Muscle of leg (tissue), 9 donors: ENCODE results near the gene METTL3. TPM values are rescaled to one million over a fixed set of nuclear protein-coding genes. Genes with fewer than 3 reads are reported as not detected.

Experiments
- polyA plus RNA-seq, 8 donors: library from polyadenylated mRNA; unstranded; fragments of 120-200 nt; gene quantifications; one replicate each; pipeline versions ENCODE4 v1.2.1 to v1.2.3, GENCODE V29; 2013; ENCODE audit warnings: inconsistent platforms in 1 of 8, low replicate concordance in 1 of 8; ENCODE audit not compliant: insufficient read length in 8 of 8, insufficient read depth in 1 of 8
- total RNA-seq: library from RNA; stranded (reverse); fragments of 120-200 nt; gene quantifications from one replicate; pipeline ENCODE4 v1.2.4, GENCODE V29; 2013

The METTL3 gene
- total and polyA plus RNA-seq, 9 donors = 40.4 to 56.6 (median 45.5) TPM

Other genes starting within 250 kb of the METTL3 start
- gene HNRNPC, start 241.9 kb downstream of the METTL3 start, total RNA-seq = 425 TPM
- 100 to 1,000 TPM; 429 to 593 (median 452) TPM for gene HNRNPC, start 241.9 kb downstream of the METTL3 start, polyA plus RNA-seq
- 0.18 TPM for gene RPGRIP1, start 231.3 kb downstream of the METTL3 start, total RNA-seq
- gene RPGRIP1, start 231.3 kb downstream of the METTL3 start, polyA plus RNA-seq = 1 to 10 TPM in 2 of 8 donors, under 1 TPM in 6; 0.34 to 1.9 (median 0.53) TPM
- gene SUPT16H, start 127.3 kb downstream of the METTL3 start, total RNA-seq = 61.2 TPM
- gene SUPT16H, start 127.3 kb downstream of the METTL3 start, polyA plus RNA-seq = 10 to 100 TPM; 68.0 to 93.1 (median 78.9) TPM
- 46.8 TPM for gene CHD8, start 55.2 kb downstream of the METTL3 start, total RNA-seq
- gene CHD8, start 55.2 kb downstream of the METTL3 start, polyA plus RNA-seq = 10 to 100 TPM; 36.4 to 50.8 (median 42.6) TPM
- 20.0 TPM for gene RAB2B, start 34.4 kb downstream of the METTL3 start, total RNA-seq
- 10 to 100 TPM; 17.3 to 25.2 (median 21.6) TPM for gene RAB2B, start 34.4 kb downstream of the METTL3 start, polyA plus RNA-seq
- gene TOX4, start 34.1 kb downstream of the METTL3 start, total RNA-seq = 24.7 TPM
- 10 to 100 TPM; 37.1 to 46.3 (median 40.4) TPM for gene TOX4, start 34.1 kb downstream of the METTL3 start, polyA plus RNA-seq
- gene SALL2, start 15.0 kb upstream of the METTL3 start, total RNA-seq = 7.1 TPM
- gene SALL2, start 15.0 kb upstream of the METTL3 start, polyA plus RNA-seq = 10 to 100 TPM; 10.4 to 21.6 (median 15.2) TPM
- not detected for gene OR10G3, start 68.7 kb upstream of the METTL3 start, total RNA-seq
- gene OR10G3, start 68.7 kb upstream of the METTL3 start, polyA plus RNA-seq = under 1 TPM in 1 of 8 donors, not detected in 7; 0.13 TPM
- gene OR10G2, start 123.6 kb upstream of the METTL3 start, total RNA-seq = not detected
- gene OR10G2, start 123.6 kb upstream of the METTL3 start, polyA plus RNA-seq = not detected
- gene OR4E2, start 142.5 kb upstream of the METTL3 start, total RNA-seq = not detected
- under 1 TPM in 1 of 8 donors, not detected in 7; 0.04 TPM for gene OR4E2, start 142.5 kb upstream of the METTL3 start, polyA plus RNA-seq
- not detected for gene OR4E1, start 162.5 kb upstream of the METTL3 start, total RNA-seq
- gene OR4E1, start 162.5 kb upstream of the METTL3 start, polyA plus RNA-seq = under 1 TPM in 1 of 8 donors, not detected in 7; 0.05 TPM